Measurements from ENCODE around the gene CACNB2. TPM values are rescaled to one million over a fixed set of nuclear protein-coding genes. Genes with fewer than 3 reads are reported as not detected.

CACNB2 gene
- total RNA-seq, 4 donors from 2014 or later = 73.5 to 108 (median 87.2) TPM

Other genes starting within 250 kb of the CACNB2 start
- gene SLC39A12, start 188.5 kb upstream of the CACNB2 start, total RNA-seq = not detected

All from esophagus muscularis mucosa (tissue), 4 donors.